ENCODE data around the gene ST6GALNAC1.

Gene ST6GALNAC1

DNA sequence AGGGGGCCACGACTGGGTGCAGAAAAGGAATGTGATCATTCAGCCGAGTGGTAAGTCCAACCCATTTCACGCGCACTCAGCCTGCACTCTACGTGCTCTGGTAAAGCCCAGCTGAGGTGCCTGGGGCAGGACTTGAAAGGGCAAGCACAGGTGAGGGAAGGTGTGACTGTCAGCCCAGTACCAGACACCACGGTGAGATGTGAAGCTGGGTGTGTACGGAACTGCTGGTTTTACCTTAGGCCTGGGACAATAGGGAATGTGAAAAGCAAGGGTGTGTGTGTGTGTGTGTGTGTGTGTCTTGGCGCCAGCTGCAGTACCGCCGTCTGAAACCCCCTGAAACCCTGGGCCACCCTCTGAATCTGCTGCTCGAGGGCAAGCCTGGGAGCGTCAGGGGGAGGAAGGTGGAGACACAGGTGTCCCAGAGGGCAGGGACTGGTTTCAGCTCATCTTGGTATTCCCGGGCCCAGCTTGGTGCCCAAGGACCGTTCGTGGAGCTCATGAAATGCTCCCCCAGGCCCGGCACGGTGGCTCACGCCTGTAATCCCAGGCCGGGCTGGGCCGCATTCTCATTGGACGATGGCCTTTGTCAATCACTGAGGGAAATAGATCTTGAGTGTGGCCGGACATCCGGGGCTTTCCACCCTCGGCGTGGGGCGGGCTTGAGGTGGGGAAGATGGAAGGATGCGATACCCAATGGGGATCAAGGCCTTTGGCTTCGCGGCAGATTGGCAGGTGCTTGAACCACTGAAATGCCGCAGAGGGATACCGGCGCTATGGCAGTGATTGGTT, 27.8 kb upstream of the ST6GALNAC1 start:
- H3K4me3 ChIP-seq (ENCODE audit: control insufficient read depth, low read depth, low read length) = peak overlapping the region; percentile 63
- TF ChIP-seq, protein P1, sequence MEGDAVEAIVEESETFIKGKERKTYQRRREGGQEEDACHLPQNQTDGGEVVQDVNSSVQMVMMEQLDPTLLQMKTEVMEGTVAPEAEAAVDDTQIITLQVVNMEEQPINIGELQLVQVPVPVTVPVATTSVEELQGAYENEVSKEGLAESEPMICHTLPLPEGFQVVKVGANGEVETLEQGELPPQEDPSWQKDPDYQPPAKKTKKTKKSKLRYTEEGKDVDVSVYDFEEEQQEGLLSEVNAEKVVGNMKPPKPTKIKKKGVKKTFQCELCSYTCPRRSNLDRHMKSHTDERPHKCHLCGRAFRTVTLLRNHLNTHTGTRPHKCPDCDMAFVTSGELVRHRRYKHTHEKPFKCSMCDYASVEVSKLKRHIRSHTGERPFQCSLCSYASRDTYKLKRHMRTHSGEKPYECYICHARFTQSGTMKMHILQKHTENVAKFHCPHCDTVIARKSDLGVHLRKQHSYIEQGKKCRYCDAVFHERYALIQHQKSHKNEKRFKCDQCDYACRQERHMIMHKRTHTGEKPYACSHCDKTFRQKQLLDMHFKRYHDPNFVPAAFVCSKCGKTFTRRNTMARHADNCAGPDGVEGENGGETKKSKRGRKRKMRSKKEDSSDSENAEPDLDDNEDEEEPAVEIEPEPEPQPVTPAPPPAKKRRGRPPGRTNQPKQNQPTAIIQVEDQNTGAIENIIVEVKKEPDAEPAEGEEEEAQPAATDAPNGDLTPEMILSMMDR (conservative IDR thresholded peaks at IDR 0.05; ENCODE audit: control insufficient read depth, insufficient read depth, low read depth, low read length) = no peak
- DNase-seq (ENCODE audit: low read depth) = peak; percentile 100

DNA sequence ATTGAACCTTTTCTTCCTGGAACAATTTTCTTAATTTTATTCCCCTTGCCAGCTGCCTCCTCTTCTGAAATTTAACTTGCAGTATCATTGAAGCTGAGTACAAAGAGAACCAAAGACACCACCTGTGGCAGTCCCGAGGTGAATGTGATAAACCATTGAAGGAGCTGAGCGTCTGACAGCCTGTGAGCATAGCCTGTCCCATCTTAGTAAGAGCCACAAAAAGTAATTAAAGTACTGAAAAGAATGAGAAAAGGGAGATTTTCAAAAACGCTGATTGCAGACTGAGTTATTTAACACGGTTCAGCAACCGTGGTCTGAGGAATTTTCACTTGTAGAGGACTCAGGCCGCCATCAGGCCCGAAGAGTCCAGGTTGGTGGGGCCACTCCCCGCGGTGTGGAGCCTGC, 27.2 kb upstream of the ST6GALNAC1 start:
- TF ChIP-seq, protein P1 (conservative IDR thresholded peaks at IDR 0.05; ENCODE audit: control insufficient read depth, insufficient read depth, low read depth, low read length) = no peak
- no peak for DNase-seq (ENCODE audit: low read depth)
- H3K4me3 ChIP-seq (ENCODE audit: control insufficient read depth, low read depth, low read length) = no peak overlapping the region

DNA sequence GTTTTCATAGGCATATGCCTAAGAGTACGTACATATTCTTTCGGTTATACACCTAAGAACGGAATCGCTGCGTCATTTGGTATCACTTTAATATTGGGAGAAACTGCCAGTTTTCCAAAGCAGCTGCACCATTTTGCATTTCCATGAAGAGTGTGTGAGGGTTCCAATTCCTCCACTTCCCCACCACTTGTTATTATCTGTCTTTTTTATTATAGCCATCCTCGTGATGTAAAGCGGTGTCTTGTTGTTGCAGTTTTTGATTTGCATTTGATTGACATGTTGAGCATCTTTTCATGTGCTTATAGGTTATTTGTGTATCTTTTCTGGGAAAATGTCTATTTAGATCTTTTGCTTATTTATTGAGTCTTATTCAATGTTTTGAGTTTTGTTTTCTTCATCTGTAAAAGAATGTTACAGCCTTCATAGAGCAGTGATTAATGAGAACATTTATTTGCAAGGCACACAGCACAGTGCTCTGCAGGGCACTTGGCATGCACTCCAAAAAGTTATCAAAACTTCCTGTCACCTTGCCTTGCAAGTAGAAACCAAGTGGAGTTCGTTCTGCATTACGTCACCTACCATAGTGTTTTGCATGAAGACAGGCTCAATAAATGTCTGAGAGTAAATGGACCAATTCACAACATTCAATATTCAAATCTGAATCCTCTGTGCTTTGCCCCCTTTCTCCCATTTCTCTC, 26.6 kb upstream of the ST6GALNAC1 start:
- H3K4me3 ChIP-seq (ENCODE audit: control insufficient read depth, low read depth, low read length) = no peak overlapping the region
- no peak for DNase-seq (ENCODE audit: low read depth)
- TF ChIP-seq, protein P1 (conservative IDR thresholded peaks at IDR 0.05; ENCODE audit: control insufficient read depth, insufficient read depth, low read depth, low read length) = no peak

DNA sequence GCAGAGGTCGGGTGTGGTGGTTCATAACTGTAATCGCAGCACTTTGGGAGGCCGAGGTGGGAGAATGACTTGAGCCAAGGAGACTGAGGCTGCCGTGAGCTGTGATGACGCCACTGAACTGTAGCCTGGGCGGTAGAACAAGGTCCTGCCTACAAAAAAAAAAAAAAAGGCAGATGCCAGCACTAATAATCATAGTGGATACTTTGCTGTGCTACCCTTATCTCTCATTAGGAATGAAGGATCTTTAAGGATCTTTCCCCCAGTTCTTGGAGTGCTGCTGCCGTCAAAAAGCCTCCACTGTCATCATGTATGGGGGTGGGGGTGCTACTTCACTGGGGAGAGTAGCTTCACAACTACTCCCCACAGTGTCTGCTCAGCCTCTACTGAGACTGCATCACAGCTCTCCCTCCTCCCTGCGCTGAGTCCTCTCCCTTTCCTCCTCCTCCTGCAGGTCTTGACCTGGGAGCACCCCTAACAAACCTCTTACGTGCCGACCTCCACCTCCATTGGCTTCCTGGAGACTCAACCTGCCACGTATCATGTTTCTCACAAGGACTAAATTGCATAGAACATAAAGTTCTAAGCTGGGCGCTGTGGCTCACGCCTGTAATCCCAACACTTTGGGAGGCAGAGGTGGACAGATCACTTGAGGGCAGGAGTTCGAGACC, 24.4 kb upstream of the ST6GALNAC1 start:
- TF ChIP-seq, protein P1 (conservative IDR thresholded peaks at IDR 0.05; ENCODE audit: control insufficient read depth, insufficient read depth, low read depth, low read length) = no peak
- H3K4me3 ChIP-seq (ENCODE audit: control insufficient read depth, low read depth, low read length) = no peak overlapping the region
- DNase-seq (ENCODE audit: low read depth) = no peak

DNA sequence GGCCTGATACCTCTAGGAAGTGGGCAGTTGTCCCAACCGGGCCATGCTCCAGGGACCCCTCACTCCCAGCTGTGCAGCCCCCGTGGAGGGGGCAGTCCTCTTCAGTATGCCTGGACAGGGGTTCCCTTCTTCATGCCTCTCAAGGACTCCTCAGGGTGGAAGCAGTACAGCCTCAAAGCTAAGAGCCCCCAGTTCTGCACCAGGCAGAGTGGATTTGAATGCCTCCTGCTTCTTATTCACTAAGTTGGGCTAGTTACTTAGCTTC, 23.9 kb upstream of the ST6GALNAC1 start:
- no peak overlapping the region for H3K4me3 ChIP-seq (ENCODE audit: control insufficient read depth, low read depth, low read length)
- TF ChIP-seq, protein P1 (conservative IDR thresholded peaks at IDR 0.05; ENCODE audit: control insufficient read depth, insufficient read depth, low read depth, low read length) = no peak
- DNase-seq (ENCODE audit: low read depth) = no peak

DNA sequence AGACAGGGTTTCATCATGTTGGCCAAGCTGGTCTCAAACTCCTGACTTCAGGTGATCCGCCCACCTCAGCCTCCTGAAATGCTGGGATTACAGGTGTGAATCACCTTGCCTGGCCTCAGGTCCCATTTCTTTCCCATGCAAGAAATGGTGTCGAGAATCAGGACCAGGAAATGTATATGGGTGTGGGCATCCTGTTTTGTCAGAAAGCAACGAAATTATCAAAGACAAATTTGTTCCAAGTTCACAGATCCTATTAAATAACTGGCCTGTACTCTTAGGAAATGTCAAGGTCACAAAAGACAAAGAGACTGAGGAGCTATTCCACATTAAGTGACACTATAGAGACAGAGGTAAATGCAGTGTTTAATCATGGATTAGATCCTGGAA, 17.1 kb upstream of the ST6GALNAC1 start:
- H3K4me3 ChIP-seq (ENCODE audit: control insufficient read depth, low read depth, low read length) = no peak overlapping the region
- TF ChIP-seq, protein P1 (conservative IDR thresholded peaks at IDR 0.05; ENCODE audit: control insufficient read depth, insufficient read depth, low read depth, low read length) = no peak
- DNase-seq (ENCODE audit: low read depth) = no peak
